Inflammatory macrophage (primary cell): ENCODE results near the gene ZDHHC11B.

Source experiments
- DNase-seq, 2 donors: peaks; one replicate each; pipeline ENCODE4 v3.0.0-alpha.2; 2020 to 2022

ZDHHC11B gene

GRCh38 chr5:671459-672328 lies 112.8 kb downstream of the ZDHHC11B start:
- peak; percentile 37 to 59 for DNase-seq

GRCh38 chr5:670396-671270 lies 113.9 kb downstream of the ZDHHC11B start:
- no peak for DNase-seq

DNA sequence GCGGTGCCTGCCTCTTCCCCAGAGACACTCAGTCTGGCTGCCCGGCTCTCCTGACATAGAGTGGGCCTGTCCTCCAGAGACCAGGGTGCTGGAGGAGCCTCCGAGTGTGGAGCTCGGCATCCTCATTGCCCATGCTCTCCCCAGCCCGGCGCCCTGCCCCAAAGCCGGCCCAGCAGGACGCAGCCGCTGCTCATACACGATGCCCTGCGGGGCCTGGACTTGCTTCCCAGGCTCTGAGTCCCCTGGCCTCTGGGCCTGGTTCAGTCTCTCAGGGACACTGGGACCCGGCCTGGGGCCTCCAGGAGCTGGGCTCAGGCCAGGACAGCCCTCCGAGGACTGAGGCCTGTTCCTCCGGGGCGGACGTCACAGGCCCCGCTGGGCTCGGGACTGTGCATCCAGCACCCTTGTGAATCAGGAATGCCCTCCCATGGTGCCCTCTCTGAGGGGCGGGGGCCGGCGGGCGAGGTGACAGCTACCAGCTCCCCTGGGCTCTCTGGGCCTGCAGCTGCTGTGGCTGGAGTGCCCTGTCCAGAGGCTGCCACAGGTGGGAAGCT lies 114.6 kb downstream of the ZDHHC11B start:
- DNase-seq, result no peak

GRCh38 chr5:669111-669841 lies 115.3 kb downstream of the ZDHHC11B start:
- no peak for DNase-seq

GRCh38 chr5:668283-668995 lies 116.1 kb downstream of the ZDHHC11B start:
- peak in 1 of 2 donors; percentile 57 for DNase-seq

GRCh38 chr5:666816-667498 lies 117.6 kb downstream of the ZDHHC11B start:
- DNase-seq, result peak in 1 of 2 donors; percentile 1

- DNase-seq, result no peak
These were observed 118.4 kb downstream of the ZDHHC11B start for GRCh38 chr5:665956-666711.

DNA sequence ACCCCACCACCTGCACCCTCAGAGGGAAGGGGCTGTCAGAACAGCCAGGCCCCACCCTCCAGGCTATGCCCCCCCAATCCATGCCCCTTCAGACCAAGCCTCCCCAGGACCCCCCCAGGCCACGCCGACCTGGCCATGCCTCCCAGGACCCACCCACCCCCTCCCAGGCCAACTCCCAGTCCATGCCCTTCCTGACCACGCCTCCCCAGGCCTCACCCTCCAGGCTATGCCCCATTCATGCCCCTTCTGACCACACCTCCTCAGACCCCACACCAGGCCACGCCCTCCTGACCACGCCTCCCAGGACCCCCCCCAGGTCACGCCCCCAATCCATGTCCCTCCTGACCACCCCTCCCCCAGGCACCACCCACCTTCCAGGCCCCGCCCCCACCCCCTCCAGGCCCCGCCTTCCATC lies 119.0 kb downstream of the ZDHHC11B start:
- no peak for DNase-seq

GRCh38 chr5:664994-665360 lies 119.6 kb downstream of the ZDHHC11B start:
- no peak for DNase-seq

DNA sequence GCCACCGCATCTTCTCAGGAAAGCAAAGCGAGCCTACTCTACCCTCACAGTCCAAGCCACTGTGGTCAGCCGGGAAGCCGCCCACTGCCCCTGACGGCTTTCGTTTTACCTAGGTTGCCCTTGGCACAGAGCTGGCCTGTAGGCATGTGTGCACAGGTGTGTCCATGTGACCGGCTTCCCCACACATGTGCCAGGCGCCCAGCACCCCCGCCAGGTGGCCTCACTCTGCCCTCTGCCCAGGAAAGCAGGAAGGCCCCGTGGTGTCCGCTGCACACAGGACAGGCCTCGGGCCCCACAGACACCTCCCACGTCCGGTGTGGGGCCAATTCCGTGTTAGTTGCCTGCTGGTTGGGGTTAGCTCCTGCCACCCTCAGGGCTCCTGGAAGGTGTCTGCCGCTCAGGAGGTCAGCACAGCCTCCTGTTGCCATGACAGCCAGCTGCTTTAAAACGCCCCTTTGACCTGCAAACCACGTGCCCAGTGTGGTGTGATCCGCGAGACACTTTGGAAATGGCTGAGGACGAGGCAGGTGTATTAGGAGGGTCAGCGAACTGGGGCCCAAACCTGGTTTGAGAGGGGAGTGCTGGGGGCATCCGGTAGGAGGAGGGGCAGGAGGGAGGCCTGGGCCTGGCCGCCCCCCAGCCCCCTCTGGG lies 120.1 kb downstream of the ZDHHC11B start:
- DNase-seq, result no peak

- DNase-seq, result no peak
These were observed 120.8 kb downstream of the ZDHHC11B start for GRCh38 chr5:663436-664342.

DNA sequence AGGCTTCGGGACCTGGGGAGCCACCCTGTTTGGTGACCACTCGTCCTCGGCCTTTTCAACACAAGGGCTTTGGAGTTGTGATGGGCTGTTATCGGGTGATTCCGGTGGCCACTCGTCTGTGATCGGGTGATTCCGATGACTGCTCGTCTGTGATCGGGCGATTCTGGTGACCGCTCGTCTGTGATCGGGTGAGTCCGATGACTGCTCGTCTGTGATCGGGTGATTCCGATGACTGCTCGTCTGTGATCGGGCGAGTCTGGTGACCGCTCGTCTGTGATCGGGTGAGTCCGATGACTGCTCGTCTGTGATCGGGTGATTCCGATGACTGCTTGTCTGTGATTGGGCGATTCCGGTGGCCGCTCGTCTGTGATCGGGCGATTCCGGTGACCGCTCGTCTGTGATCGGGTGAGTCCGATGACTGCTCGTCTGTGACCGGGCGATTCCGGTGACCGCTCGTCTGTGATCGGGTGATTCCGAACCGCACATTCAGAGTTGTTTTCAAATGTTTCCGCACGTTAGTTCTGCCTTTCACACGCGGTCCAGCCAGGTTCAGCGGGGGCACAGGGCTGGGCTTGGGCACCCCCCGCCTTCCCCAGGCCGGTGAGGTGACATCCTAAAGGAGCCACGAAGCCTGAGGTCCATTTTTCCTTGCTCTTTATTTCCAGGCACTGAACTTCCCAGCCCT lies 121.6 kb downstream of the ZDHHC11B start:
- no peak for DNase-seq

GRCh38 chr5:661891-662750 lies 122.4 kb downstream of the ZDHHC11B start:
- no peak for DNase-seq

- no peak for DNase-seq
These were observed 124.0 kb downstream of the ZDHHC11B start for GRCh38 chr5:660491-661030.
